Activated CD4-positive, alpha-beta T cell treated with anti-CD3 and anti-CD28 coated beads, Interleukin-2, amount 10 ng/mL, durations not matched to agents 7 days and 5 days (primary cell): ENCODE data around the gene SMIM38. TPM values are rescaled to one million over a fixed set of nuclear protein-coding genes. Genes with fewer than 3 reads are reported as not detected.

Experiments used
- CTCF ChIA-PET: fragments of 350-600 bp; sonication (Branson Sonifier 250); formaldehyde crosslinking; loops from one replicate; lab custom pipeline; 2021; ENCODE audit warnings: antibody characterized with exemption; lab: Charles Lee
- POLR2A ChIA-PET: fragments of 350-600 bp; sonication (Branson Sonifier 250); formaldehyde crosslinking; loops from one replicate; lab custom pipeline; 2021; ENCODE audit warnings: antibody characterized with exemption; lab: Charles Lee
- DNase-seq: peaks from one replicate; pipeline ENCODE4 v3.0.0-alpha.2; 2020
- H3K27ac Mint-ChIP-seq: one replicate; pipeline ENCODE4 v1.8.0; 2021; ENCODE audit warnings: mild to moderate bottlenecking, moderate library complexity, mixed read lengths
- H3K27me3 Mint-ChIP-seq: one replicate; pipeline ENCODE4 v1.8.0; 2021; ENCODE audit warnings: mixed read lengths
- H3K36me3 Mint-ChIP-seq: one replicate; pipeline ENCODE4 v1.8.0; 2021; ENCODE audit warnings: low read depth, mixed read lengths
- H3K4me1 Mint-ChIP-seq: one replicate; pipeline ENCODE4 v1.8.0; 2021; ENCODE audit warnings: mixed read lengths
- H3K4me3 Mint-ChIP-seq: one replicate; pipeline ENCODE4 v1.8.0; 2021; ENCODE audit warnings: mild to moderate bottlenecking, moderate library complexity, mixed read lengths
- H3K9me3 Mint-ChIP-seq: one replicate; pipeline ENCODE4 v1.8.0; 2021; ENCODE audit warnings: mixed read lengths
- total RNA-seq, 2 experiments: library from RNA; stranded (reverse); gene quantifications; one replicate each; pipeline ENCODE4 v1.2.3, GENCODE V29; 2021

Gene SMIM38
- under 1 TPM in 1 of 2 experiments, not detected in 1; 0.12 TPM for total RNA-seq

DNA sequence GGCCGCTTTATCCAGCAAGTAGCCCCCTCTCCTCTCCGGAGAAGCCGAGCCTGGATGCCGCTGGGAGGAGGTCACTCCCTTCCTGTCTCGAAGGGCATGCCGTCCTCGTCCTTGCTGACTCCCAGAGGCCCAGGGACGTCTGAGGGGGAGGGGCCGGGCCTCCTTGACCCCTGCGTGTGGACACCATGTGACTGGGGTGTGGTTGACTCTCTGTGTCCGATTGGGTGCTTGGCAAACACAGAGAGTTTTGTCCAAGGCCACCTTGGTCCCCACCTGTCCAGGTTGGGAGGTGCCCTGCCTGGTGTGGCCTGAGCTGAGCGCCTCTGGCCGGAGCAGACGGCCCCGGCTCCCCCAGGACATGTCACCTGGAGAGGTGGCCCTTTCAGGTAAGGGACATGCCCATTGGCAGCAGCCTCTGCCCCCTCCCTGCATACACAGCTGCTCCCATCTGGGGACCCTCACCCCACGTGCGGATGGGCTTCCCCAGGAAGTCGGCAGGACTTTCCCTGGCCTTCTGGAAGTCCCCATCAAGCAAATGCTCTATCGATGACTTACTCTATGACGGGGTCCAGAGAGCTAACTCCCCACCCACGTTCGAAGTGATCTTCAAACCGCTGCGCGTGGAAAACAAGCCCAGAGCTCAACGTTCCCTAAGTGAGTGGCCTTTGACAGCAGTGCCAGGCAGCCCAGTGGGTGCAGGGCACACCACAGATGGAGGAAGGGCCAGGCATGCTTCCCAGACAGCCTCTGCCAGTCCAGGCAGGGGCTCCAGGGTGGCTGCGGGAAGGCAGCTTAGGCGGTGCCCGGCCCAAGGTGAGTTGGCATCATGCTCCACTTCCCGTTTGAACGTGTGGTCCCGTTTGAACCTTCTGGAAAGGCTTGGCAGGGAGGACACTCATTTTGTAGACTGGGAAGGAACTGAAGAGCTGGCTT, at the start of gene SMIM38:
TSS of gene SMIM38 (plus strand) at position 634 of the 933 bp plus-strand sequence. CDS start 1,912 bp downstream, outside the sequence.
- POLR2A ChIA-PET, result no interaction called here

DNA sequence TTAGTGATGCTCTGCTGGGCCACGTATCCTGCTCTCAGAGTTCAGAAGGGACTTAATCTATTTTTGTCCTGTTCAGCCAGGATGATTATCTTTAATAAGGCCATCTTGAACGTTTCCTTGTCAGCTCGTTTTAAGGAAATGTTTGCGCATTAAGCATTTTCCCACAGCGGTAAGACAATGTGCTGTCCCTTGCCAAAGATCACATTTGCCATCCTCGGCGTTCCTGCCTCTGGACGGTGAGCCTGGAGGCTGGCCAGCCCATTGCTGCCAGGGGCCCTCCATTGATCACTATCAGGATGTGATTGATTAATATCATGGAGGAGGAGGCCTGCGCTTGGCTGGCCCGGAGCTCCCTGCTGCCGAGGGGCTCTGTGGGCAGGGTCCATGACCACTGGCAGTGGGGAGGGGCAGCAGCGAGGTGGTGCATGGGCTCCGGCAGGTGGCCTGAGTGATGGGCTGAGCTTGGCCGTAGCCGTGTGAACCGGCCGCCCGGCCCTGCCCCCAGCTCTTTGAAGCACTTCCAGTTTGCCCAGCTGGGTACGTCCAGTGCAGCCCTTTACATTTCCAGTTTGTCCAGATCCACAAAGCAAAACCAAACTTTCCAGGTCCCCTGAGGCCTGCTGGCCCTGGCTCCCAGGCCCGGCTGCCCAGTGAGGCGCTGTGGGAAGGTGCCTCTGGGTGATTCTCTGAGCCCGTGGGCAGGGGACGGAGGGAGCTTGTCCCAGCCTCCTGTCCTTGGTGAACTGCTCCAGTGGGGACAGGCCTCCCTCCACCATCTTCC, 49.5 kb upstream of the SMIM38 start:
- ChIA-PET CTCF (interaction anchor here (1.0 to 1.4 kb wide), 2 partner anchors 13 to 536 kb away, joined by 3 read pairs; no protein-coding TSS in a partner anchor), POLR2A (no interaction called here)
- Mint-ChIP-seq H3K27me3 (no peaks in the 10 kb centered on the region), H3K36me3 (no peaks in the 10 kb centered on the region), H3K4me3 (no peak overlapping the region), H3K27ac (no peak overlapping the region), H3K9me3 (peaks cover 5% of the 10 kb centered on the region), H3K4me1 (peaks cover 5% of the 10 kb centered on the region)
- DNase-seq, result no peak

More for the DNA sequence above, at the start of gene SMIM38:
- Mint-ChIP-seq H3K9me3 (no peaks in the 10 kb centered on the region), H3K27ac (no peak within 1 kb of the TSS), H3K4me3 (no peak within 1 kb of the TSS), H3K4me1 (no peaks in the 10 kb centered on the region), H3K36me3 (no peaks in the 10 kb centered on the region), H3K27me3 (peaks cover 4% of the 10 kb centered on the region)
- CTCF ChIA-PET, result interaction anchor here (1.2 kb wide), 1 partner anchor 9 kb away, joined by 4 read pairs; no protein-coding TSS in a partner anchor
- DNase-seq, result no peak

DNA sequence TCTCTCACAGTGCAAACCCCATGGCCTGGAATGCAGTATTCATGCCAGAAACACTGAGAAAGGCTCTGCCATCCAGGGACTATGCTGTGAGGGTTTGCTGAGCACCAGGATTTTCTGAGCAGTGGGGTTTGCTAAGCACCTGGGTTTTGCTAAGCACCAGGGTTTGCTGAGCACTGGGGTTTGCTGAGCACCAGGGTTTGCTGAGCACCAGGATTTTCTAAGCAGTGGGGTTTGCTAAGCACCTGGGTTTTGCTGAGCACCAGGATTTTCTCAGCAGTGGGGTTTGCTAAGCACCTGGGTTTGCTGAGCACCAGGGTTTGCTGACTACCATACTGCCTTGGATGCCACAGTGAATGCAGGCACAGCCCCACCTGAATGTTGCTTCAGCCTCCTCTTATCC, 48.3 kb upstream of the SMIM38 start:
- ChIA-PET POLR2A (no interaction called here), CTCF (no interaction called here)
- Mint-ChIP-seq H3K4me1 (peaks cover 5% of the 10 kb centered on the region), H3K36me3 (no peaks in the 10 kb centered on the region), H3K27me3 (no peaks in the 10 kb centered on the region), H3K9me3 (peaks cover 5% of the 10 kb centered on the region), H3K4me3 (no peak overlapping the region), H3K27ac (no peak overlapping the region)
- no peak for DNase-seq

DNA sequence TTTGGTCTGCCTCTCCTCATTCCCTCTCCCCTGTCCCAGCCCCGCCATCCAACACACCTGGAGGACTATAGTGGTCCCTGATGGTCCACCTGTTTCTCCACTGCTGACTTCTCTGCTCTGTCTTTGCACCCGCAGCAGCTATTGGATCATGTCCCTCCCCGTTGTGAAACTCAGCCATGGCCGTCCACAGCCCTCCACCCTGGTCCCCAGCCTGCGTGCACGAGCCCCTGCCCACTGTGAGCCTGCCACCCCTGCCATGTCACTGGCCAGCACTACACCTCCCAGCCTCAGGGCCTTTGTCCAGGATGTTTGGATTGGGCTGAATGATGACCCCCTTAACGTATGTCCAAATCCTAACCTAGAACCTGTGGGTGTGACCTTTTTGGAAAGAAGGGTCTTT, 47.7 kb upstream of the SMIM38 start:
- ChIA-PET POLR2A (no interaction called here), CTCF (no interaction called here)
- H3K36me3 Mint-ChIP-seq, result no peaks in the 10 kb centered on the region
- no peaks in the 10 kb centered on the region for H3K27me3 Mint-ChIP-seq
- H3K27ac Mint-ChIP-seq, result no peak overlapping the region
- peaks cover 5% of the 10 kb centered on the region for H3K4me1 Mint-ChIP-seq
- peaks cover 5% of the 10 kb centered on the region for H3K9me3 Mint-ChIP-seq
- no peak for DNase-seq
- no peak overlapping the region for H3K4me3 Mint-ChIP-seq

GRCh38 chr11:69108559-69108958, 47.2 kb upstream of the SMIM38 start:
- Mint-ChIP-seq H3K36me3 (no peaks in the 10 kb centered on the region), H3K4me3 (no peak overlapping the region), H3K27ac (no peak overlapping the region), H3K4me1 (peaks cover 5% of the 10 kb centered on the region), H3K9me3 (peaks cover 5% of the 10 kb centered on the region), H3K27me3 (no peaks in the 10 kb centered on the region)
- no peak for DNase-seq
- POLR2A ChIA-PET, result no interaction called here
- CTCF ChIA-PET, result no interaction called here

- peaks cover 5% of the 10 kb centered on the region for H3K4me1 Mint-ChIP-seq
- no peaks in the 10 kb centered on the region for H3K36me3 Mint-ChIP-seq
- H3K27me3 Mint-ChIP-seq, result no peaks in the 10 kb centered on the region
- H3K27ac Mint-ChIP-seq, result no peak overlapping the region
- ChIA-PET POLR2A (no interaction called here), CTCF (interaction anchor here (0.9 kb wide), 1 partner anchor 19 kb away, joined by 3 read pairs; no protein-coding TSS in a partner anchor)
- no peak overlapping the region for H3K4me3 Mint-ChIP-seq
- DNase-seq, result no peak
- peaks cover 5% of the 10 kb centered on the region for H3K9me3 Mint-ChIP-seq
Measured at GRCh38 chr11:69109101-69109500, 46.6 kb upstream of the SMIM38 start.

- no peak for DNase-seq
- Mint-ChIP-seq H3K27me3 (no peaks in the 10 kb centered on the region), H3K27ac (no peak overlapping the region), H3K4me3 (no peak overlapping the region), H3K4me1 (peaks cover 5% of the 10 kb centered on the region), H3K36me3 (no peaks in the 10 kb centered on the region), H3K9me3 (peaks cover 5% of the 10 kb centered on the region)
- POLR2A ChIA-PET, result no interaction called here
- CTCF ChIA-PET, result no interaction called here
Measured at GRCh38 chr11:69110451-69110850, 45.3 kb upstream of the SMIM38 start.

GRCh38 chr11:69111624-69112542, 43.9 kb upstream of the SMIM38 start:
- H3K27me3 Mint-ChIP-seq, result no peaks in the 10 kb centered on the region
- CTCF ChIA-PET, result no interaction called here
- peaks cover 5% of the 10 kb centered on the region for H3K9me3 Mint-ChIP-seq
- DNase-seq, result no peak
- H3K36me3 Mint-ChIP-seq, result no peaks in the 10 kb centered on the region
- H3K27ac Mint-ChIP-seq, result no peak overlapping the region
- peaks cover 2% of the 10 kb centered on the region for H3K4me1 Mint-ChIP-seq
- POLR2A ChIA-PET, result no interaction called here
- no peak overlapping the region for H3K4me3 Mint-ChIP-seq

DNA sequence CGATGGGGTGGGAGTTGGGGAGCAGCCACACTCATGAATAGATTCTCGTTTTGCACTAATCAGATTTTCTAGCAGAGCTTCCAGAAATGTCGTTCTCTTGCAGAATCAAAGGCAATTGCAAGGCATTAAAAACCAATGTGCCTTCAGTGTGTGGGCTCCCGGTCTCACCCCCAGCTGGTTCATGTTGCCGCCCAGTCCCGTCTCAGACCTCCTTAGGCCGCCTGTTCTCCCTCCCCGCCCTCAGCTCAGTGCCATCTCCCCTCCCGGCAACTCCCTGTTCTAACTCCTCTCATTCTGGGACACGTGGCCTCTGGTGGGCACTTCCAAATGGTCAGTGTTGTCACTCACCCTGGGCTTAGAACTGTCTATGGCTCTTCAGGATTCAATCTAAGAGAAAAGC, 42.5 kb upstream of the SMIM38 start:
- POLR2A ChIA-PET, result no interaction called here
- Mint-ChIP-seq H3K27me3 (no peaks in the 10 kb centered on the region), H3K36me3 (no peaks in the 10 kb centered on the region), H3K9me3 (peaks cover 5% of the 10 kb centered on the region), H3K27ac (no peak overlapping the region), H3K4me3 (no peak overlapping the region), H3K4me1 (no peaks in the 10 kb centered on the region)
- no peak for DNase-seq
- CTCF ChIA-PET, result no interaction called here

DNA sequence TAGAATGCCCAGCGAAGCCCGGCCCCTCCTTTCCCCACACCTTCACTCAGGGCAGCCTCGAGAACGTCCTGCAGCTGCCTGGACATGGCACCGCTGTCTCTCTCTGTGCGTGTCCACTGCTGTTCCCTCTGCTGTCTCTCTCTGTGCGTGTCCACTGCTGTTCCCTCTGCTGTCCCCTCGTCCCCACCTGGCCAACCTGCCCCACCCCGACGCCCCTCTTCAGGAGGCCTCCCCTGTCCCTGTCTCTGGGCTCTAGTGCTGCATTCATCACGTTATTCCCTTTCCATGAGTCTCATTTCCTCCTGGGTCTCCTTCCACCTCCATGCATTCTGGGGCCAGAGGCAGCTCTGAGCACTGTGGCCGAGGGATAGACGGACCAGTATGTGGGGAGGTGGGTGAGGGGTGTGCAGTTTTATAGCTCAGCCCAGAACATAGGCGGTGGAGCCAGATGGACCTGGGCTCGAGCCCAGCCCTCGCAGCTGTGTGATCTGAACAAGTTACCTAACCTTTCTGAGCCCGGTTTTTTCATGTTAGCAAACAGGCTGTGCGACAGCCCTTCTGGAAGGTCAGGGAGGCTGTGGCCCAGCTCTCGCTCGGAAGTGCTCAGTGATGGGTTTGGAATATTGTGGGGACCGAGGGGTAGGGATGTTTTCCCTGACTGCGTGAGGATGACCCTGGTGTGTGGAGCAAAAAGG, 41.9 kb upstream of the SMIM38 start:
- Mint-ChIP-seq H3K4me1 (no peaks in the 10 kb centered on the region), H3K27ac (no peak overlapping the region), H3K9me3 (peaks cover 5% of the 10 kb centered on the region), H3K4me3 (no peak overlapping the region), H3K27me3 (no peaks in the 10 kb centered on the region), H3K36me3 (no peaks in the 10 kb centered on the region)
- CTCF ChIA-PET, result no interaction called here
- POLR2A ChIA-PET, result no interaction called here
- no peak for DNase-seq

DNA sequence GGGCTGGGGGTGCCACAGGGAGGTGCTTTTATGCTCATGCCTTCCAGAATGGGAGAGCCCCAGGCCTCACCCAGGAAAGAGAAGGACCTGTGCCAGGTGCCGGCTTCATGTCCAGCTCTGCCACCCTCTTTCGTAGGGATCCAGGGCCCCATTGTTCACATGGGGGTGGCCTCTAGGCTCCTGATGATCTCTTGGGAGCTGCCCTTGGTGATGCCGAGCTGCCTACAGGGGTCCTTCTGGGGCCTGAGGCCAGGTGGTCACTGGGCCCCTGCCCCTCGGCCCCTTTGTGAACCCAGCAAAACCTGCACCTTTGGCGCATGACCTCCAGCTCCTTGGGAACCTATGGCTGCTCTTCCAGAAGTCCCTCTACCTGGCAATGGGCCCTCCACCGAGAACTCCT, 41.4 kb upstream of the SMIM38 start:
- H3K4me3 Mint-ChIP-seq, result no peak overlapping the region
- POLR2A ChIA-PET, result no interaction called here
- H3K4me1 Mint-ChIP-seq, result no peaks in the 10 kb centered on the region
- no peak for DNase-seq
- H3K27ac Mint-ChIP-seq, result no peak overlapping the region
- H3K9me3 Mint-ChIP-seq, result peaks cover 5% of the 10 kb centered on the region
- no peaks in the 10 kb centered on the region for H3K27me3 Mint-ChIP-seq
- no peaks in the 10 kb centered on the region for H3K36me3 Mint-ChIP-seq
- CTCF ChIA-PET, result no interaction called here
